Neural progenitor cell (in vitro differentiated cells): Measurements from ENCODE around the gene TLR6. TPM values are rescaled to one million over a fixed set of nuclear protein-coding genes. Genes with fewer than 3 reads are reported as not detected.

Experiments
- DNase-seq: peaks from one replicate; pipeline ENCODE4 v3.0.0-alpha.2; 2016; ENCODE audit warnings: low spot score
- H2AFZ ChIP-seq: fragments of 200-600 bp; sonication (generic); replicated peaks from 2 replicates; pipeline ENCODE4 v1.6.1; 2016; ENCODE audit warnings: antibody characterized with exemption
- H3F3A ChIP-seq: fragments of 200-600 bp; sonication (generic); 2 replicates; pipeline ENCODE4 v1.6.1; 2016; ENCODE audit warnings: antibody characterized with exemption, low read depth
- H3K27ac ChIP-seq: fragments of 200-600 bp; sonication (generic); 2 replicates; pipeline ENCODE4 v1.5.1; 2016; ENCODE audit warnings: mild to moderate bottlenecking
- H3K27me3 ChIP-seq: fragments of 200-600 bp; sonication (generic); 2 replicates; pipeline ENCODE4 v1.6.1; 2016; ENCODE audit warnings: mild to moderate bottlenecking, moderate library complexity
- H3K36me3 ChIP-seq: fragments of 200-600 bp; sonication (generic); 2 replicates; pipeline ENCODE4 v1.5.1; 2016
- H3K4me1 ChIP-seq: fragments of 200-600 bp; sonication (generic); 2 replicates; pipeline ENCODE4 v1.6.1; 2016; ENCODE audit warnings: mixed run types
- H3K4me2 ChIP-seq: fragments of 200-600 bp; sonication (generic); 2 replicates; pipeline ENCODE4 v1.6.1; 2016
- H3K4me3 ChIP-seq: fragments of 200-600 bp; sonication (generic); 2 replicates; pipeline ENCODE4 v1.5.1; 2016
- H3K79me2 ChIP-seq: fragments of 200-600 bp; sonication (generic); 2 replicates; pipeline ENCODE4 v1.6.1; 2016; ENCODE audit warnings: low read depth
- H3K9ac ChIP-seq: fragments of 200-600 bp; sonication (generic); 2 replicates; pipeline ENCODE4 v1.6.1; 2016
- H3K9me3 ChIP-seq: fragments of 200-600 bp; sonication (generic); 2 replicates; pipeline ENCODE4 v1.5.1; 2016; ENCODE audit warnings: low read depth
- H4K20me1 ChIP-seq: fragments of 200-600 bp; sonication (generic); 2 replicates; pipeline ENCODE4 v1.6.1; 2016; ENCODE audit warnings: low read depth
- H3K27ac Mint-ChIP-seq: 3 replicates; pipeline ENCODE4 v1.8.0; 2021; ENCODE audit warnings: mixed read lengths
- H3K27me3 Mint-ChIP-seq: 2 replicates; pipeline ENCODE4 v1.8.0; 2022; ENCODE audit warnings: low read depth, mild to moderate bottlenecking, inconsistent platforms, moderate library complexity, mixed read lengths; ENCODE audit not compliant: insufficient read depth
- H3K36me3 Mint-ChIP-seq: 3 replicates; pipeline ENCODE4 v1.8.0; 2021; ENCODE audit warnings: mixed read lengths
- H3K4me1 Mint-ChIP-seq: 3 replicates; pipeline ENCODE4 v1.8.0; 2021; ENCODE audit warnings: mixed read lengths
- H3K4me3 Mint-ChIP-seq: 3 replicates; pipeline ENCODE4 v1.8.0; 2021; ENCODE audit warnings: mild to moderate bottlenecking, moderate library complexity, mixed read lengths
- H3K9me3 Mint-ChIP-seq: 3 replicates; pipeline ENCODE4 v1.8.0; 2020; ENCODE audit warnings: mixed read lengths
- CTCF ChIP-seq: fragments of 200-600 bp; sonication (generic); IDR thresholded peaks from 2 replicates; pipeline ENCODE4 v1.5.1; 2017; ENCODE audit warnings: antibody characterized with exemption, mild to moderate bottlenecking
- EZH2 ChIP-seq: fragments of 200-600 bp; sonication (generic); IDR thresholded peaks from 2 replicates; pipeline ENCODE4 v1.6.1; 2017; ENCODE audit warnings: antibody characterized with exemption, mild to moderate bottlenecking, moderate library complexity
- EZH2phosphoT487 ChIP-seq: fragments of 200-600 bp; sonication (generic); IDR thresholded peaks from 2 replicates; pipeline ENCODE4 v1.6.1; 2017; ENCODE audit warnings: antibody characterized with exemption
- total RNA-seq: library from RNA; depleted of rRNA; stranded (reverse); fragments of >200 nt; gene quantifications from 2 replicates; pipeline ENCODE4 v1.2.3, GENCODE V29; 2015; ENCODE audit warnings: low replicate concordance

TLR6 gene
- total RNA-seq, 1 donor from 2014 or later: 0.07 TPM

DNA sequence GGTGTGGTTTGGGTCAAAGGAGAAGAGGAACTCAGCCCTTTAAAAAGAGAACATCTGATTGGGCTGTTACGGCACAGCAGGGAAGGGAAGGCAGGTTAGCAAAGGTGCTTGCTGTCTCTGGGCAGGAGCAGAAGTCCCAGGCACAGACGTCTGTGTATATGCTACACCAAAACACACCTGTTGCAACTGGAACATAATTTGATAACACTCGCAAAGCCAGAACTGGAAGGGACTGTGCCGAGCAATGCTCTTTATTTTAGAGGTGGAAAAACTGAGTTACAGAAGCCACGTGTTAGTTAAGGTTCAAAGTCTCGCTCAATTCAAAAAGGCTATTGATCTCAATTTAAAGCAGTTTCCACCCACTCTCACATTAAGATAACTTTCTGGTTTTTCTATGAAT lies 8.8 kb upstream of the TLR6 start:
- no peaks in the 10 kb centered on the region for H3K36me3 Mint-ChIP-seq
- no peak for TF ChIP-seq EZH2phosphoT487
- TF ChIP-seq CTCF: no peak
- no peak for TF ChIP-seq EZH2
- Histone ChIP-seq H3K4me1 (peaks cover 2% of the 10 kb centered on the region), H3K4me3 (no peak overlapping the region), H3K27me3 (peaks cover 30% of the 10 kb centered on the region), H3K36me3 (no peaks in the 10 kb centered on the region), H3K9ac (no peak overlapping the region), H3K9me3 (no peaks in the 10 kb centered on the region), H2AFZ (no peak overlapping the region), H3K79me2 (no peaks in the 10 kb centered on the region), H3F3A (peaks cover 5% of the 10 kb centered on the region), H3K4me2 (no peak overlapping the region), H4K20me1 (no peaks in the 10 kb centered on the region), H3K27ac (no peak overlapping the region)
- peaks cover 2% of the 10 kb centered on the region for H3K27me3 Mint-ChIP-seq
- no peak for DNase-seq
- H3K4me3 Mint-ChIP-seq: peak overlapping the region; percentile 59
- no peak overlapping the region for H3K27ac Mint-ChIP-seq
- H3K9me3 Mint-ChIP-seq: no peaks in the 10 kb centered on the region
- H3K4me1 Mint-ChIP-seq: peaks cover 8% of the 10 kb centered on the region

DNA sequence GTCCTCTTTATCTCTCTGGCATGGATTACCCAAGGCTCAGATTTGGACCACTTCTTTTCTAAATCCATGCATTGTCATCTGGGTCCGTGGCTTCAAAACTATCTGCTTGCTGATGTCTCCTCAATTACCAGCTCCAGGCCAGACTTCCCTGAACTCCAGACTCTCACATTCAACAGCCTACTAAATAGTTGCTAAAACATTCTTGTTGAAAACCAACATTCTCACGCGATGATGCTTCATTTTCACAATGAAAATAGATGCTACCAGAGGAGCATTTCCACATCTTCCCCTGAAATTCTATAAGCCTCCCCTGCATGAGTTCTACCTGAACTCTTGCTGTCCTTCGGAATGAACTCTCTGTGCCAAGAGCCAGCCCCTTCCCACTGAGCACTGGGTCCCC lies 5.2 kb upstream of the TLR6 start:
- no peaks in the 10 kb centered on the region for H3F3A ChIP-seq
- Mint-ChIP-seq H3K4me1 (peaks cover 3% of the 10 kb centered on the region), H3K9me3 (no peaks in the 10 kb centered on the region), H3K27ac (no peak overlapping the region), H3K36me3 (no peaks in the 10 kb centered on the region), H3K4me3 (no peak overlapping the region), H3K27me3 (peaks cover 3% of the 10 kb centered on the region)
- no peak overlapping the region for H2AFZ ChIP-seq
- no peaks in the 10 kb centered on the region for H4K20me1 ChIP-seq
- no peaks in the 10 kb centered on the region for H3K9me3 ChIP-seq
- H3K27me3 ChIP-seq: peaks cover 5% of the 10 kb centered on the region
- no peaks in the 10 kb centered on the region for H3K79me2 ChIP-seq
- no peak for DNase-seq
- H3K9ac ChIP-seq: no peak overlapping the region
- no peak overlapping the region for H3K4me3 ChIP-seq
- no peak overlapping the region for H3K27ac ChIP-seq
- H3K36me3 ChIP-seq: no peaks in the 10 kb centered on the region
- TF ChIP-seq EZH2 (no peak), CTCF (no peak), EZH2phosphoT487 (no peak)
- no peaks in the 10 kb centered on the region for H3K4me1 ChIP-seq
- H3K4me2 ChIP-seq: no peak overlapping the region

- H3F3A ChIP-seq: no peaks in the 10 kb centered on the region
- no peak overlapping the region for H3K4me3 ChIP-seq
- H3K4me1 ChIP-seq: no peaks in the 10 kb centered on the region
- no peaks in the 10 kb centered on the region for H3K36me3 ChIP-seq
- Mint-ChIP-seq H3K4me1 (peaks cover 3% of the 10 kb centered on the region), H3K36me3 (no peaks in the 10 kb centered on the region), H3K27me3 (peaks cover 3% of the 10 kb centered on the region), H3K27ac (no peak overlapping the region), H3K9me3 (no peaks in the 10 kb centered on the region), H3K4me3 (no peak overlapping the region)
- no peaks in the 10 kb centered on the region for H3K79me2 ChIP-seq
- no peaks in the 10 kb centered on the region for H4K20me1 ChIP-seq
- peak; percentile 93 for TF ChIP-seq CTCF
- TF ChIP-seq EZH2: no peak
- no peak for TF ChIP-seq EZH2phosphoT487
- H2AFZ ChIP-seq: no peak overlapping the region
- DNase-seq: peak; percentile 89
- no peak overlapping the region for H3K4me2 ChIP-seq
- H3K27me3 ChIP-seq: no peaks in the 10 kb centered on the region
- H3K27ac ChIP-seq: no peak overlapping the region
- no peaks in the 10 kb centered on the region for H3K9me3 ChIP-seq
- H3K9ac ChIP-seq: no peak overlapping the region
Observed at GRCh38 chr4:38860788-38861424, 4.3 kb upstream of the TLR6 start.
